CD4-positive, alpha-beta T cell (primary cell): ENCODE measurements around the gene RERE. TPM values are rescaled to one million over a fixed set of nuclear protein-coding genes. Genes with fewer than 3 reads are reported as not detected.
"Not testable (repeated sequence)": the region's sequence is repeated elsewhere in the genome, so short reads cannot be mapped to it uniquely, and the experiment has no call there.

ENCODE experiments used
- ATAC-seq: fragments of 200-7000 bp; cut with Tn5 transposase; one replicate; pipeline ENCODE4 v1.10.0; 2022; ENCODE audit warnings: mild to moderate bottlenecking; ENCODE audit not compliant: poor library complexity
- CTCF ChIA-PET: fragments of 350-600 bp; sonication (Branson Sonifier 250); formaldehyde crosslinking; loops from one replicate; lab custom pipeline; 2021; ENCODE audit warnings: antibody characterized with exemption, inconsistent platforms; lab: Charles Lee
- POLR2A ChIA-PET: fragments of 350-600 bp; sonication (Branson Sonifier 250); formaldehyde crosslinking; loops from one replicate; lab custom pipeline; 2021; ENCODE audit warnings: antibody characterized with exemption, inconsistent platforms; lab: Charles Lee
- DNase-seq, 14 experiments: peaks; one replicate each; pipeline ENCODE4 v3.0.0-alpha.2; 2013 to 2020; ENCODE audit warnings: mixed read lengths in 2 of 14
- H3K27ac ChIP-seq, 2 donors: one replicate each; pipeline versions ENCODE4 v1.5.1 to v1.7.0; 2013; ENCODE audit warnings: low read length in 2 of 2, low read depth in 1 of 2, mild to moderate bottlenecking in 1 of 2
- H3K27me3 ChIP-seq, 2 experiments: 1 replicate in 1 of 2; 2 replicates in 1 of 2; pipeline versions ENCODE4 v1.6.1 to v1.7.0; 2013; ENCODE audit warnings: low read length in 2 of 2, control low read depth in 1 of 2, mild to moderate bottlenecking in 1 of 2, moderate library complexity in 1 of 2; ENCODE audit not compliant: insufficient read depth in 2 of 2, control insufficient read depth in 1 of 2
- H3K36me3 ChIP-seq: one replicate; pipeline ENCODE4 v1.6.1; 2013; ENCODE audit warnings: low read length, control low read depth; ENCODE audit not compliant: insufficient read depth
- H3K4me1 ChIP-seq: one replicate; pipeline ENCODE4 v1.6.1; 2013; ENCODE audit warnings: low read length, control low read depth; ENCODE audit not compliant: insufficient read depth
- H3K4me3 ChIP-seq: one replicate; pipeline ENCODE4 v1.5.1; 2013; ENCODE audit warnings: mild to moderate bottlenecking, low read length, moderate library complexity
- H3K9me3 ChIP-seq, 2 experiments: 1 replicate in 1 of 2; 2 replicates in 1 of 2; pipeline versions ENCODE4 v1.6.1 to v1.7.0; 2013; ENCODE audit warnings: low read length in 2 of 2, mild to moderate bottlenecking in 2 of 2, control low read depth in 1 of 2, moderate library complexity in 1 of 2; ENCODE audit not compliant: control insufficient read depth in 1 of 2, insufficient read depth in 1 of 2
- H3K27ac Mint-ChIP-seq: one replicate; pipeline ENCODE4 v1.8.0; 2020; ENCODE audit warnings: mixed read lengths
- H3K27me3 Mint-ChIP-seq: one replicate; pipeline ENCODE4 v1.8.0; 2021; ENCODE audit warnings: mixed read lengths
- H3K36me3 Mint-ChIP-seq: one replicate; pipeline ENCODE4 v1.8.0; 2021; ENCODE audit warnings: low read depth, mixed read lengths
- H3K4me1 Mint-ChIP-seq: one replicate; pipeline ENCODE4 v1.8.0; 2021; ENCODE audit warnings: low read depth, mixed read lengths
- H3K4me3 Mint-ChIP-seq: one replicate; pipeline ENCODE4 v1.8.0; 2020; ENCODE audit warnings: mild to moderate bottlenecking, mixed read lengths
- H3K9me3 Mint-ChIP-seq: one replicate; pipeline ENCODE4 v1.8.0; 2020; ENCODE audit warnings: mixed read lengths
- CTCF ChIP-seq: fragments of 200-600 bp; IDR thresholded peaks from one replicate; pipeline ENCODE4 v1.8.0; 2022; ENCODE audit warnings: antibody characterized with exemption, mild to moderate bottlenecking
- intact Hi-C, 2 experiments: fragments of 100-400 bp; cut with DNase I in 1 of 2; cut with micrococcal nuclease in 1 of 2; formaldehyde crosslinking; loops; one replicate each; pipeline versions ENCODE4 v1.15.1 to v1.9.0; 2023 to 2025; cut with DNase I, micrococcal nuclease
- total RNA-seq, 174 experiments: library from RNA in 2 of 174; stranded (reverse) in 2 of 174; gene quantifications; one replicate each; pipeline ENCODE4 v1.2.3 and lab custom pipeline; 2021 to 2026

The RERE gene
- total RNA-seq, 2 experiments from 2014 or later = 78.4 to 84.0 TPM

- no peaks in the 10 kb centered on the region for H3K27me3 ChIP-seq
- Mint-ChIP-seq H3K27ac (no peak overlapping the region), H3K27me3 (no peaks in the 10 kb centered on the region), H3K4me3 (no peak overlapping the region), H3K36me3 (peaks cover 4% of the 10 kb centered on the region), H3K4me1 (no peaks in the 10 kb centered on the region), H3K9me3 (no peaks in the 10 kb centered on the region)
- no peaks in the 10 kb centered on the region for H3K9me3 ChIP-seq
- TF ChIP-seq CTCF = no peak
- H3K4me3 ChIP-seq = no peak overlapping the region
- H3K4me1 ChIP-seq = no peaks in the 10 kb centered on the region
- ATAC-seq (no peak), DNase-seq (no peak)
- ChIA-PET CTCF (no interaction called here), POLR2A (no interaction called here)
- no peaks in the 10 kb centered on the region for H3K36me3 ChIP-seq
- no peak overlapping the region for H3K27ac ChIP-seq
- intact Hi-C loops = no loop called here
These were observed 27.9 kb downstream of the RERE start for GRCh38 chr1:8789314-8790214.

DNA sequence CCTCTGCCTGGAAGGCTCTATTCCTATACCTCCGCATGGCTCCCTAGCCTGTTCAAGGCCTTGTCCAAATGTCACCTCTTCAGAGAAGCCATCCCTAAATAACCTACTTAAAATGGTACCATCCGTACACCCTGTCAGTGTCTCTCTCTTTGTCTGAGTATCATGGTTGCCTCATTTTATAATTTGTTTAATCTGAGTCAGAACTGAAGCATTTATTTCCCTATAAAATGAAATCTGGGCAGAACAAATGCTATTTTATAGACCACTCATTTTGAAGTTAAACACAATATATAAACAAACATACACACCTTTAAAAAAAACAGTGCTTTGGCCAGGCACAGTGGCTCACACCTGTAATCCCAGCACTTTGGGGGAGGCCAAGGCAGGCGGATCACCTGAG lies 30.2 kb downstream of the RERE start:
- ATAC-seq (no peak), DNase-seq (no peak)
- Histone ChIP-seq H3K4me3 (no peak overlapping the region), H3K36me3 (no peaks in the 10 kb centered on the region), H3K4me1 (no peaks in the 10 kb centered on the region), H3K9me3 (no peaks in the 10 kb centered on the region), H3K27ac (no peak overlapping the region), H3K27me3 (no peaks in the 10 kb centered on the region)
- peaks cover 4% of the 10 kb centered on the region for H3K36me3 Mint-ChIP-seq
- no peak for TF ChIP-seq CTCF
- H3K4me1 Mint-ChIP-seq = peaks cover 2% of the 10 kb centered on the region
- H3K4me3 Mint-ChIP-seq = no peak overlapping the region
- ChIA-PET POLR2A (interaction anchor here (0.7 kb wide), 1 partner anchor 83 kb away, joined by 3 read pairs; no protein-coding TSS in a partner anchor), CTCF (no interaction called here)
- intact Hi-C loops = no loop called here
- no peaks in the 10 kb centered on the region for H3K9me3 Mint-ChIP-seq
- no peaks in the 10 kb centered on the region for H3K27me3 Mint-ChIP-seq
- no peak overlapping the region for H3K27ac Mint-ChIP-seq

DNA sequence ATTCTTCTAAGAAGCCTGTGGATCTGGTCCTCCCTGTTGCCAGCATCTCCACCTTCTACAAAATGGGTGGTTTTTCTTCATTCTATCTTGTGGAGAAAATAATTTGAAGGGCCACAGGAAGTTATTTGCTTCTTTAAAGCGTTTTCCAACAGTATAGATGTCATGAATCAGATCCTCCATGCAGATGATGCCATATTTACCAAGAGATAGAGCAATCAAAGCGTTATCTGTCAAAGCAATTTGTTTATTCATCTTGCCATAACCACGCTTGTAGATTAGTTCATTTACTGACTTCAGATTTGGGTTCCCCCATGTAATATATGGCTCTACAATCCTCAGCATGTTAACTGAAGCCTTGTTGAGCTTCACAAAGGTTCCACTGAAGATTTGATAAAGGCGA lies 31.2 kb downstream of the RERE start:
- H3K4me3 Mint-ChIP-seq = not testable (repeated sequence)

More for the DNA sequence above, 31.2 kb downstream of the RERE start:
- H3K36me3 Mint-ChIP-seq, H3K9me3 Mint-ChIP-seq, H3K27ac Mint-ChIP-seq, H3K36me3 ChIP-seq, H3K27ac ChIP-seq, CTCF ChIA-PET, H3K27me3 Mint-ChIP-seq, DNase-seq, H3K4me1 ChIP-seq, H3K4me3 ChIP-seq, ATAC-seq, POLR2A ChIA-PET, H3K27me3 ChIP-seq, intact Hi-C loops, H3K9me3 ChIP-seq: not testable (repeated sequence)
- H3K4me1 Mint-ChIP-seq = peaks cover 11% of the 10 kb centered on the region
